Esophagus muscularis mucosa (tissue), 4 donors: Measurements from ENCODE around the gene ABCC4. TPM values are rescaled to one million over a fixed set of nuclear protein-coding genes. Genes with fewer than 3 reads are reported as not detected.

Experiments used
- DNase-seq: peaks from one replicate; pipeline ENCODE4 v3.0.0-alpha.2; 2017; ENCODE audit errors: extremely low spot score
- H3K27ac ChIP-seq, 4 donors: fragments of 200-600 bp; sonication (generic); replicated peaks in 1 of 4; 1 replicate in 3 of 4; 2 replicates in 1 of 4; pipeline ENCODE4 v1.5.1; 2016 to 2019; ENCODE audit warnings: mild to moderate bottlenecking in 1 of 4
- H3K27me3 ChIP-seq, 4 donors: fragments of 200-600 bp; sonication (generic); one replicate each; pipeline versions ENCODE4 v1.5.1 to v1.6.0; 2016 to 2019
- H3K36me3 ChIP-seq, 4 donors: fragments of 200-600 bp; sonication (generic); one replicate each; pipeline ENCODE4 v1.5.1; 2016 to 2019
- H3K4me1 ChIP-seq, 4 donors: fragments of 200-600 bp; sonication (generic); one replicate each; pipeline ENCODE4 v1.5.1; 2016 to 2019
- H3K4me3 ChIP-seq, 4 donors: fragments of 200-600 bp; sonication (generic); 1 replicate in 2 of 4; 2 replicates in 2 of 4; pipeline ENCODE4 v1.5.1; 2016 to 2019; ENCODE audit warnings: mild to moderate bottlenecking in 4 of 4, moderate library complexity in 1 of 4
- H3K9me3 ChIP-seq, 4 donors: fragments of 200-600 bp; sonication (generic); 1 replicate in 3 of 4; 2 replicates in 1 of 4; pipeline ENCODE4 v1.5.1; 2016 to 2019
- CTCF ChIP-seq, 3 experiments: fragments of 200-600 bp in 2 of 3; fragments of 450-650 bp in 1 of 3; sonication (generic) in 2 of 3; IDR thresholded peaks; one replicate each; pipeline ENCODE4 v1.5.1; 2017 to 2019; ENCODE audit warnings: antibody characterized with exemption in 3 of 3, mild to moderate bottlenecking in 2 of 3, moderate library complexity in 1 of 3
- EP300 ChIP-seq: sonication (generic); formaldehyde crosslinking; IDR thresholded peaks from one replicate; pipeline ENCODE4 v1.6.1; 2017; ENCODE audit warnings: antibody characterized with exemption
- POLR2A ChIP-seq: fragments of 450-650 bp; IDR thresholded peaks from one replicate; pipeline ENCODE4 v1.6.1; 2017; ENCODE audit warnings: antibody characterized with exemption, moderate library complexity, mild to moderate bottlenecking, low read depth
- POLR2AphosphoS5 ChIP-seq, 2 donors: sonication (generic); formaldehyde crosslinking; IDR thresholded peaks; one replicate each; pipeline ENCODE4 v1.6.1; 2017; ENCODE audit warnings: antibody characterized with exemption in 2 of 2
- WGBS: methylation state at CpG from one replicate; pipeline ENCODE4 v1.1.5; 2018; 5-methylcytosine and 5-hydroxymethylcytosine counted together
- intact Hi-C: fragments of 100-400 bp; cut with DNase I; formaldehyde crosslinking; loops from one replicate; pipeline ENCODE4 v1.15.1; 2023
- total RNA-seq, 4 donors: library from RNA; depleted of rRNA; stranded (reverse); fragments of >200 nt; gene quantifications; one replicate each; pipeline versions ENCODE4 v1.1.0 to v1.2.1, GENCODE V29; 2016

Gene ABCC4
- total RNA-seq, 4 donors from 2014 or later = 5.0 to 6.3 (median 6.0) TPM

GRCh38 chr13:95229855-95230254, 71.4 kb downstream of the ABCC4 start:
- intact Hi-C loops = no loop called here
- 60% methylated on average over 3 of the region's 3 CpGs for WGBS

GRCh38 chr13:95228130-95228529, 73.1 kb downstream of the ABCC4 start:
- Histone ChIP-seq H3K27ac (no peak overlapping the region), H3K27me3 (no peaks in the 10 kb centered on the region), H3K36me3 (no peaks in the 10 kb centered on the region), H3K4me1 (no peaks in the 10 kb centered on the region), H3K4me3 (no peak overlapping the region), H3K9me3 (no peaks in the 10 kb centered on the region)
- no peak for TF ChIP-seq POLR2AphosphoS5 (IDR thresholded peaks at IDR 0.05)
- no peak for TF ChIP-seq EP300
- TF ChIP-seq POLR2A = no peak
- WGBS = 54% methylated on average over 5 of the region's 5 CpGs
- intact Hi-C loops = no loop called here
- no peak for DNase-seq

More at GRCh38 chr13:95229855-95230254, 71.4 kb downstream of the ABCC4 start:
- no peaks in the 10 kb centered on the region for H3K36me3 ChIP-seq
- no peaks in the 10 kb centered on the region for H3K27me3 ChIP-seq
- DNase-seq = no peak
- H3K27ac ChIP-seq = no peak overlapping the region
- no peaks in the 10 kb centered on the region for H3K9me3 ChIP-seq
- no peaks in the 10 kb centered on the region for H3K4me1 ChIP-seq
- no peak overlapping the region for H3K4me3 ChIP-seq
- TF ChIP-seq POLR2AphosphoS5 (IDR thresholded peaks at IDR 0.05) (no peak), EP300 (no peak), POLR2A (no peak), CTCF (IDR thresholded peaks at IDR 0.05) (no peak)

- TF ChIP-seq EP300 (no peak), CTCF (IDR thresholded peaks at IDR 0.05) (no peak), POLR2AphosphoS5 (IDR thresholded peaks at IDR 0.05) (no peak), POLR2A (no peak)
- Histone ChIP-seq H3K27ac (peak overlapping the region in 1 of 4 donors; percentile 8), H3K36me3 (no peaks in the 10 kb centered on the region), H3K9me3 (no peaks in the 10 kb centered on the region), H3K4me1 (no peaks in the 10 kb centered on the region), H3K27me3 (no peaks in the 10 kb centered on the region), H3K4me3 (no peak overlapping the region)
- intact Hi-C loops = no loop called here
- 47% methylated on average over 4 of the region's 4 CpGs for WGBS
- DNase-seq = no peak
Measured at GRCh38 chr13:95226932-95227695, 74.1 kb downstream of the ABCC4 start.

GRCh38 chr13:95226476-95226875, 74.8 kb downstream of the ABCC4 start:
- H3K27ac ChIP-seq = no peak overlapping the region
- no peaks in the 10 kb centered on the region for H3K9me3 ChIP-seq
- DNase-seq = no peak

More at GRCh38 chr13:95226476-95226875, 74.8 kb downstream of the ABCC4 start:
- H3K36me3 ChIP-seq = no peaks in the 10 kb centered on the region
- 96% methylated on average over 5 of the region's 5 CpGs for WGBS
- H3K4me3 ChIP-seq = no peak overlapping the region
- intact Hi-C loops = no loop called here
- no peaks in the 10 kb centered on the region for H3K27me3 ChIP-seq
- H3K4me1 ChIP-seq = no peaks in the 10 kb centered on the region
- TF ChIP-seq POLR2A (no peak), EP300 (no peak), POLR2AphosphoS5 (IDR thresholded peaks at IDR 0.05) (no peak), CTCF (IDR thresholded peaks at IDR 0.05) (no peak)
